GM19328 (cell line): Measurements from ENCODE around the gene PHC2.

Source experiments
- ATAC-seq: cut with Tn5 transposase; IDR thresholded peaks from one replicate; pipeline ENCODE4 v1.9.1; 2021; ENCODE audit warnings: mild to moderate bottlenecking, moderate library complexity; ENCODE audit not compliant: unreplicated experiment

PHC2 gene

GRCh38 chr1:33357099-33357498 lies 73.8 kb downstream of the PHC2 start:
- no peak for ATAC-seq

GRCh38 chr1:33354707-33355316 lies 76.1 kb downstream of the PHC2 start:
- ATAC-seq: no peak

- ATAC-seq: no peak
Measured at GRCh38 chr1:33353531-33353930, 77.4 kb downstream of the PHC2 start.

- ATAC-seq: no peak
Measured at GRCh38 chr1:33351281-33351660, 79.6 kb downstream of the PHC2 start.

GRCh38 chr1:33350611-33351280 lies 80.1 kb downstream of the PHC2 start:
- no peak for ATAC-seq

GRCh38 chr1:33349778-33350610 lies 80.9 kb downstream of the PHC2 start:
- ATAC-seq: peak; percentile 72

GRCh38 chr1:33349081-33349759 lies 81.7 kb downstream of the PHC2 start:
- peak; percentile 33 for ATAC-seq

GRCh38 chr1:33348676-33349080 lies 82.2 kb downstream of the PHC2 start:
- ATAC-seq: no peak

- no peak for ATAC-seq
Measured at GRCh38 chr1:33348194-33348593, 82.7 kb downstream of the PHC2 start.

- ATAC-seq: no peak
Measured at GRCh38 chr1:33347650-33347992, 83.3 kb downstream of the PHC2 start.

GRCh38 chr1:33346927-33347649 lies 83.8 kb downstream of the PHC2 start:
- no peak for ATAC-seq

GRCh38 chr1:33346533-33346926 lies 84.4 kb downstream of the PHC2 start:
- ATAC-seq: no peak

GRCh38 chr1:33344896-33345560 lies 85.9 kb downstream of the PHC2 start:
- no peak for ATAC-seq

- ATAC-seq: no peak
Measured at GRCh38 chr1:33343539-33343938, 87.4 kb downstream of the PHC2 start.

- no peak for ATAC-seq
Measured at GRCh38 chr1:33342041-33342723, 88.7 kb downstream of the PHC2 start.

- ATAC-seq: no peak
Measured at GRCh38 chr1:33341190-33341589, 89.7 kb downstream of the PHC2 start.

- no peak for ATAC-seq
Measured at GRCh38 chr1:33339413-33339812, 91.5 kb downstream of the PHC2 start.

GRCh38 chr1:33338440-33339211 lies 92.3 kb downstream of the PHC2 start:
- ATAC-seq: no peak

- no peak for ATAC-seq
Measured at GRCh38 chr1:33338048-33338439, 92.9 kb downstream of the PHC2 start.
